HepG2 (cell line): ENCODE results near the gene NDRG2. TPM values are rescaled to one million over a fixed set of nuclear protein-coding genes. Genes with fewer than 3 reads are reported as not detected.

ENCODE experiments used
- ATAC-seq: fragments of 200-7000 bp; cut with Tn5 transposase; 3 replicates; pipeline ENCODE4 v1.9.1; 2020; ENCODE audit warnings: mild to moderate bottlenecking, moderate library complexity
- BruUV-seq: library from RNA; stranded (reverse); fragments of 400-500 nt; replicated peaks from 2 replicates; lab custom pipeline; 2021; lab: Mats Ljungman, UMichigan
- CTCF ChIA-PET: fragments of 300-600 bp; formaldehyde crosslinking; extraction: SDS; loops from one replicate; lab custom pipeline; 2021; ENCODE audit warnings: low total read pairs, inconsistent platforms, low intra/inter-chr PET ratio; lab: Yijun Ruan, JAX
- POLR2A ChIA-PET: fragments of 350-600 bp; sonication (Branson Sonifier 250); formaldehyde crosslinking; loops from one replicate; lab custom pipeline; 2020; ENCODE audit warnings: antibody characterized with exemption, inconsistent platforms; lab: Yijun Ruan, JAX
- DNase-seq: peaks from one replicate; pipeline ENCODE4 v3.0.0-alpha.2; 2015; ENCODE audit warnings: low spot score
- FAIRE-seq: peaks from 3 replicates; lab custom pipeline; 2011; peaks lifted over from hg19 to GRCh38; lab: Jason Lieb, UNC
- H2AFZ ChIP-seq: one replicate; pipeline ENCODE4 v1.6.1; 2011; ENCODE audit warnings: low read length, inconsistent platforms
- H3K27ac ChIP-seq: fragments of 300-600 bp; 3 replicates; pipeline ENCODE4 v1.8.0; 2011; ENCODE audit warnings: mixed run types, mild to moderate bottlenecking, mixed read lengths, low read length, inconsistent platforms; ENCODE audit not compliant: insufficient read depth; ENCODE audit errors: extremely low read length
- H3K27me3 ChIP-seq, 2 experiments: fragments of 200-600 bp in 1 of 2; 2 replicates in 1 of 2; 3 replicates in 1 of 2; pipeline versions ENCODE4 v1.6.0 to v1.8.0; 2011; ENCODE audit warnings: low read length in 2 of 2, mild to moderate bottlenecking in 2 of 2, moderate library complexity in 2 of 2, inconsistent platforms in 1 of 2; ENCODE audit not compliant: insufficient read depth in 2 of 2, control insufficient read depth in 1 of 2
- H3K36me3 ChIP-seq, 2 experiments: fragments of 200-600 bp in 1 of 2; replicated peaks in 1 of 2; 2 replicates in 1 of 2; 3 replicates in 1 of 2; pipeline versions ENCODE4 v1.5.1 to v1.8.0; 2011; ENCODE audit warnings: low read length in 2 of 2, inconsistent platforms in 1 of 2; ENCODE audit not compliant: insufficient read depth in 2 of 2, control insufficient read depth in 1 of 2
- H3K4me1 ChIP-seq: 2 replicates; pipeline ENCODE4 v1.5.1; 2012; ENCODE audit warnings: low read length, inconsistent platforms; ENCODE audit not compliant: insufficient read depth
- H3K4me2 ChIP-seq: 2 replicates; pipeline ENCODE4 v1.6.0; 2011; ENCODE audit warnings: low read depth, low read length, inconsistent platforms
- H3K4me3 ChIP-seq, 3 experiments: fragments of 200-600 bp in 1 of 3; sonication (generic), shearing (Covaris generic) in 1 of 3; replicated peaks in 1 of 3; 2 replicates each; pipeline ENCODE4 v1.5.1; 2011 to 2016; ENCODE audit warnings: low read length in 3 of 3, inconsistent platforms in 2 of 3, low read depth in 2 of 3, mild to moderate bottlenecking in 2 of 3, control low read depth in 1 of 3, mixed read lengths in 1 of 3; ENCODE audit not compliant: insufficient read depth in 1 of 3
- H3K79me2 ChIP-seq: one replicate; pipeline ENCODE4 v1.6.1; 2011; ENCODE audit warnings: low read length, inconsistent platforms; ENCODE audit not compliant: insufficient read depth
- H3K9ac ChIP-seq: 2 replicates; pipeline ENCODE4 v1.6.0; 2011; ENCODE audit warnings: mild to moderate bottlenecking, low read depth, low read length, inconsistent platforms; ENCODE audit not compliant: insufficient read depth
- H3K9me3 ChIP-seq: 2 replicates; pipeline ENCODE4 v1.5.1; 2012; ENCODE audit warnings: mild to moderate bottlenecking, low read length
- H4K20me1 ChIP-seq: 2 replicates; pipeline ENCODE4 v1.6.0; 2011; ENCODE audit warnings: inconsistent platforms, mild to moderate bottlenecking, low read length, moderate library complexity; ENCODE audit not compliant: insufficient read depth
- BCL6 ChIP-seq: IDR thresholded peaks from 2 replicates; pipeline ENCODE4 v1.6.1; 2016; ENCODE audit warnings: missing genetic modification reagents, missing compliant biosample characterization
- CBX5 ChIP-seq: sonication (generic); formaldehyde crosslinking; IDR thresholded peaks from 2 replicates; pipeline ENCODE4 v1.4.0; 2020; ENCODE audit warnings: missing genetic modification reagents, borderline replicate concordance
- CREB3 ChIP-seq: sonication (generic); formaldehyde crosslinking; IDR thresholded peaks from 2 replicates; pipeline ENCODE4 v1.5.0; 2020; ENCODE audit warnings: missing genetic modification reagents
- IKZF4 ChIP-seq: sonication (generic); formaldehyde crosslinking; IDR thresholded peaks from 2 replicates; pipeline ENCODE4 v1.5.1; 2020; ENCODE audit warnings: borderline replicate concordance, mild to moderate bottlenecking, low read depth, missing genetic modification reagents; ENCODE audit errors: not compliant biosample characterization
- IRF1 ChIP-seq: sonication (generic); formaldehyde crosslinking; IDR thresholded peaks from 2 replicates; pipeline ENCODE4 v1.4.0; 2020; ENCODE audit warnings: low read depth, mild to moderate bottlenecking, missing genetic modification reagents
- PRDM10 ChIP-seq: sonication (generic); formaldehyde crosslinking; IDR thresholded peaks from 2 replicates; pipeline ENCODE4 v1.4.0; 2020; ENCODE audit warnings: low read depth, missing genetic modification reagents
- PRDM4 ChIP-seq: sonication (generic); formaldehyde crosslinking; IDR thresholded peaks from 2 replicates; pipeline ENCODE4 v1.9.0; 2021; ENCODE audit warnings: missing genetic modification reagents, borderline replicate concordance
- SALL1 ChIP-seq: sonication (generic); formaldehyde crosslinking; IDR thresholded peaks from 2 replicates; pipeline ENCODE4 v1.8.0; 2022; ENCODE audit warnings: mild to moderate bottlenecking, missing genetic modification reagents
- SMARCC2 ChIP-seq: fragments of 450-650 bp; IDR thresholded peaks from 2 replicates; pipeline ENCODE4 v1.6.1; 2017; ENCODE audit warnings: antibody characterized with exemption, mild to moderate bottlenecking
- TFDP2 ChIP-seq: sonication (generic); formaldehyde crosslinking; IDR thresholded peaks from 2 replicates; pipeline ENCODE4 v1.4.0; 2020; ENCODE audit warnings: missing genetic modification reagents
- WGBS: methylation state at CpG from one replicate; pipeline ENCODE4 v1.1.6; 2017; ENCODE audit warnings: low lambda C conversion rate; 5-methylcytosine and 5-hydroxymethylcytosine counted together
- in situ Hi-C: cut with HindIII; loops from 2 replicates; pipeline ENCODE4 v1.10.0; 2017; ENCODE audit warnings: low pct_unique_long_range_greater_than_20kb; ENCODE audit not compliant: extremely low pct_ligation_motif_present
- intact Hi-C: fragments of 100-400 bp; cut with micrococcal nuclease; formaldehyde crosslinking; loops from one replicate; pipeline ENCODE4 v1.10.0; 2022; ENCODE audit not compliant: unreplicated experiment
- polyA plus RNA-seq, 8 experiments: library from polyadenylated mRNA; depleted of rRNA in 3 of 8; stranded (reverse) in 7 of 8; unstranded in 1 of 8; fragments of >200 nt; fragmentation: Illumina TruSeq in 4 of 8; extraction: Trizol in 4 of 8; gene quantifications; 2 replicates each; pipeline versions ENCODE4 v1.2.1 to v1.2.3, GENCODE V29; 2011 to 2016; ENCODE audit warnings: low read depth in 4 of 8, missing spikeins in 1 of 8, mixed read lengths in 1 of 8; ENCODE audit not compliant: insufficient read depth in 1 of 8
- total RNA-seq, 5 experiments: library from RNA; depleted of rRNA; stranded (reverse); fragments of >200 nt; fragmentation: Illumina TruSeq; extraction: Trizol; gene quantifications; 2 replicates each; pipeline ENCODE4 v1.2.3, GENCODE V29; 2016; ENCODE audit warnings: low read depth in 1 of 5

Gene NDRG2
- total and polyA plus RNA-seq, 2 of the 13 experiments (the other 11 are each of a cell fraction or from before 2014, with no cell fraction given) = 27.2 to 189 TPM

GRCh38 chr14:21014761-21015190 is 10.1 kb downstream of the NDRG2 start (continued):
- TF ChIP-seq PRDM10 = peak; percentile 76; the same call in 1 of the 2 replicates

- Histone ChIP-seq H3K4me3 (no peak overlapping the region), H3K36me3 (no peaks in the 10 kb centered on the region), H3K9ac (no peak overlapping the region)
- CTCF ChIA-PET = interaction anchor here (2.5 to 7.1 kb wide), 2 partner anchors 80 to 94 kb away, joined by 7 to 174 read pairs; no protein-coding TSS in a partner anchor
- in situ Hi-C loops (no loop called here), intact Hi-C loops (no loop called here)
- ATAC-seq (no peak), DNase-seq (no peak), FAIRE-seq (no peak)
- no TSS peak for BruUV-seq
- no peak for TF ChIP-seq CREB3 (CRISPR knock-in tag)
- TF ChIP-seq CBX5 = no peak
- no peak for TF ChIP-seq PRDM4
- TF ChIP-seq BCL6 (CRISPR knock-in tag) = no peak
- no peak for TF ChIP-seq IKZF4 (CRISPR knock-in tag)
- TF ChIP-seq IRF1 (CRISPR knock-in tag) = no peak
- TF ChIP-seq SMARCC2 = no peak
- TF ChIP-seq SALL1 = no peak
- no peak for TF ChIP-seq TFDP2 (CRISPR knock-in tag)
- TF ChIP-seq, all 625 proteins: peak for 0
- POLR2A ChIA-PET = interaction anchor here (0.8 to 8.0 kb wide), 3 partner anchors 29 to 60 kb away, joined by 4 to 112 read pairs (median 5); partner anchors contain the start of gene ARHGEF40
- Histone ChIP-seq H2AFZ (no peak overlapping the region), H4K20me1 (no peaks in the 10 kb centered on the region), H3K79me2 (no peaks in the 10 kb centered on the region), H3K9me3 (no peaks in the 10 kb centered on the region), H3K4me2 (no peak overlapping the region), H3K4me1 (peaks cover 52% of the 10 kb centered on the region), H3K27ac (no peak overlapping the region), H3K27me3 (peaks cover 0 to 3% of the 10 kb centered on the region in 2 experiments; a peak in 1 of 5 replicates)
- 6% methylated on average over 1 of the region's 1 CpG for WGBS
Measured at GRCh38 chr14:21011136-21011535, 13.7 kb downstream of the NDRG2 start.
